T-helper 2 cell treated with Interferon-gamma antibody and Interleukin-4, amounts not matched to agents 100 ng/mL and 5 ng/mL, for 36 hours (primary cell): Measurements from ENCODE around the gene APOBEC3F. TPM values are rescaled to one million over a fixed set of nuclear protein-coding genes. Genes with fewer than 3 reads are reported as not detected.
"Not testable (repeated sequence)": the region's sequence is repeated elsewhere in the genome, so short reads cannot be mapped to it uniquely, and the experiment has no call there.

Experiments
- intact Hi-C: fragments of 100-400 bp; cut with micrococcal nuclease; formaldehyde crosslinking; loops from one replicate; pipeline ENCODE4 v1.15.1; 2023
- total RNA-seq: library from RNA; stranded (reverse); gene quantifications from 2 replicates; pipeline ENCODE4 v1.2.3, GENCODE V29; 2022

The APOBEC3F gene
- total RNA-seq, 1 donor from 2014 or later, result 28.7 TPM

- intact Hi-C loops, result no loop called here
Measured at GRCh38 chr22:39026509-39027150, 14.0 kb upstream of the APOBEC3F start.

DNA sequence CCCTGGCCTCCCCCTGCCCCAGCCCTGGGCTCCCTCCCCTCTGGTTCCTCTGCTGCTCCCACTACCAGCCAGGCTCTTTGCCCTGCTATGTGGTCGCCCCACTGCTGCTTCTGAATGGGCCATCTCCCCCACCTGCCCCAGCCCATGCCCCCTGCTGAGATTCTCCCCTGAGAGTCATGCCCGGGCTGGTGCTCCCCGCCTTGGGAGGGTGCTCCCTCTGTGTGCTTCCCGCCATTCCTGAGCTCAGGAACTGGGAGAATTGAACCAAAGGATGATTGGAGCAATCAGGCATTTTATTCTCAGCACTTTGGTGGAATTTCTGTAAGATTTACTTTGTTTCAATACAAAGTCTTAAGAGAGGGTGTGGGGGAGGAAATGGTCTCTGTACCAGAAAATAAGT is 12.9 kb upstream of the APOBEC3F start:
- intact Hi-C loops, result no loop called here

GRCh38 chr22:39028281-39028680 is 12.4 kb upstream of the APOBEC3F start:
- intact Hi-C loops, result no loop called here

DNA sequence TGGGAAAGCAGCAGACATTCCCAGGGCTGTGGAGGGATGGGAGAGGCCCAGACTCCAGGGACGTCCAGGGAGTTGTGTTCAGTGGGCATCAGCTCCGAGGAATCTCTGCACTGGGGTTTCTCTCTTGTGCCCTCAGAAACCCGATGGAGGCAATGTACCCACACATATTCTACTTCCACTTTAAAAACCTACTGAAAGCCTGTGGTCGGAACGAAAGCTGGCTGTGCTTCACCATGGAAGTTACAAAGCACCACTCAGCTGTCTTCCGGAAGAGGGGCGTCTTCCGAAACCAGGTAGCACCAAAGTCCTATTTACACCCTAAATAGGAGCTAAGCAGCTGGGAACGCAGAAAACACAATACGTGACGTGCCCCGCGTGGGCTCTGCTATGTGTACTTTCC is 11.4 kb upstream of the APOBEC3F start:
- intact Hi-C loops, result no loop called here

- intact Hi-C loops, result no loop called here
Measured at GRCh38 chr22:39030705-39031104, 10.0 kb upstream of the APOBEC3F start.

DNA sequence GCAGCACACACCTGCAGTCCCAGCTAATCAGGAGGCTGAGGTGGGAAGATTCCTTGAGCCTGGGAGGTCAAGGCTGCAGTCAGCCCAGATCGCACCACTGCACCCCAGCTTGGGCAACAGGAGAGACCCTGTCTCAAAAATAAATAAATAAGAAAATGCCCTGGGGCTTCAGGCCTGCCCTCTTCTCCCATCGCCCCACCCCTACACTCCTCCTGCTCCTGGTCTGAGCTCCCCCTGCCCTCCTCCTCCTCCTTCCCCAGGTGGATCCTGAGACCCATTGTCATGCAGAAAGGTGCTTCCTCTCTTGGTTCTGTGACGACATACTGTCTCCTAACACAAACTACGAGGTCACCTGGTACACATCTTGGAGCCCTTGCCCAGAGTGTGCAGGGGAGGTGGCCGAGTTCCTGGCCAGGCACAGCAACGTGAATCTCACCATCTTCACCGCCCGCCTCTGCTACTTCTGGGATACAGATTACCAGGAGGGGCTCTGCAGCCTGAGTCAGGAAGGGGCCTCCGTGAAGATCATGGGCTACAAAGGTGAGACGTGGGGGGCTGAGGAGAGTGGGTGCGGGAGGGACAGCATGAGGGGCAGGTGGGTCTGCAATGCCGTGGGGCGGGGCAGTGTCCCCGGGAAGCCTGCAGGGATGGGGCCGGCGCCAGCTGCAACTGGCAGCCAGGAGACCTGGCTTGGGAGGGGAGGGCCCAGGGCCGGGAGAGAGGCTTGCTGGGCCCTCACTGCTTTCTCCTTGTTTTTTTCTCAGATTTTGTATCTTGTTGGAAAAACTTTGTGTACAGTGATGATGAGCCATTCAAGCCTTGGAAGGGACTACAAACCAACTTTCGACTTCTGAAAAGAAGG is 9.0 kb upstream of the APOBEC3F start:
- intact Hi-C loops, result not testable (repeated sequence)

DNA sequence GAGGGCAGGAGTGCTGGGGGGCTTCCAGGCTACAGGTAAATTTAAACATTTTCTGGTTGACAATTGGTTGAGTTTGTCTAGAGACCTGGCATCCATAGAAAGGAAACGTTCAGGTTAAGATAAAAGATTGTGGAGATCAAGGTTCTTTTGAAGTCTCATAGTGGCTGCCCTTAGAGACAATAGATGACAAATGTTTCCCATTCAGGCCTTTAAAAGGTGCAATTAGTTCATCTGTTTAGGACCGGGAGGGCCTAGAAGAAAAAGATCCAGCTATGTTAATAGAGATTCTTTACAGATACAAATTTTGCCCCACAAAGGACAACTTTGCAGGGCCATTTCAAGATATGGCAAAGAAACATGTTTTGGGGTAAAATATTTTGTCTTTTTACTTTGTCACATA is 3.6 kb upstream of the APOBEC3F start:
- intact Hi-C loops, result not testable (repeated sequence)

DNA sequence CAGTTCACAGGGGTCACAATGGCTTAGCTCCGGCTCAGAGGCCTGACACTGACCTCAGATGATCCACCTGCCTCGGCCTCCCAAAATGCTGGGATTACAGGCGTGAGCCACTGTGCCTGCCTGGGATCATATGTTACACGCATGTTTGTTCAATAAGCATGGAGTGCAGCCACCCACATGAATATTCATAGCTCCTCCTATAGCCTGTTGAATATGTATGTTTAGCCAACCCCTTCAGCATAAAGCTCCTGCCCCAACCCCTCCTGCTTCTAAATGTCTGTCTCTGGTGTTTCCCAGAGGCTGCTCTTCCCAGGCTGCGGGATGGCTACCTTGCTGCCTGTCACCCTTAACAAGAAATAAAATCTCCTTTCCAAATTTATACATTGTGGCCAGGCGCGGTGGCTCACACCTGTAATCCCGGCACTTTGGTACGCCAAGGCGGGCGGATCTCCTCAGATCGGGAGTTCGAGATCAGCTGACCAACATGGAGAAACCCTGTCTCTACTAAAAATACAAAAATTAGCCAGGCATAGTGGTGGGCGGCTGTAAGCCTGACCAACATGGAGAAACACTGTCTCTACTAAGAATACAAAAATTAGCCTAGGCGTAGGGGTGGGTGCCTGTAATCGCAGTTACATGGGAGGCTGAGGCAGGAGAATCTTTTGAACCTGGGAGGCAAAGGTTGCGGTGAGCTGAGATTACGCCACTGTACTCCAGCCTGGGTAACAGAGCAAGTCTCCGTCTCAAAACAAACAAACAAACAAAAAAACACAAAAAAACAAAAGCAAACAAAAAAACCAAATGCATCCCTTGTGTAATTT is 1.1 kb upstream of the APOBEC3F start:
- intact Hi-C loops, result no loop called here

- intact Hi-C loops, result not testable (repeated sequence)
Measured at GRCh38 chr22:39040155-39040537, 518 bp upstream of the APOBEC3F start.

DNA sequence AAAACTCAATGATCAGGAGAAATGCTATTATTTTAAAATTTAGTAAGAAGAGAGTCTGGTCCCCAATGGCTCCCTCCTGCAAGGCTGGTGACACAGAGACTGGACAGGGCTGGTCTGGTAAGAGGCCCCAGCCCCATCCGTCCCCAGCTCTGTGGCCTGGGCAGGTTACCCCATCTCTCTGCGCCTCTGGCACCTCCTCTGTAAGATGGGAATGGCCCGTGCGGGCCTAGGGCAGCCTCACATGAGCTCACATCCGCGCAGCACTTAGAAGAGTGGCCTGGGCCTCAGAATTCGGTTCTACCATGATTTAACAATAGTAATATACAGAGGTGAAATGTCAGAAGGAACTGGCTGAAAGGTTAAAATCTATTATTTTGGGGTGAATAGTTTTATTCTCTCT is 1.2 kb downstream of the APOBEC3F start:
- intact Hi-C loops, result no loop called here

DNA sequence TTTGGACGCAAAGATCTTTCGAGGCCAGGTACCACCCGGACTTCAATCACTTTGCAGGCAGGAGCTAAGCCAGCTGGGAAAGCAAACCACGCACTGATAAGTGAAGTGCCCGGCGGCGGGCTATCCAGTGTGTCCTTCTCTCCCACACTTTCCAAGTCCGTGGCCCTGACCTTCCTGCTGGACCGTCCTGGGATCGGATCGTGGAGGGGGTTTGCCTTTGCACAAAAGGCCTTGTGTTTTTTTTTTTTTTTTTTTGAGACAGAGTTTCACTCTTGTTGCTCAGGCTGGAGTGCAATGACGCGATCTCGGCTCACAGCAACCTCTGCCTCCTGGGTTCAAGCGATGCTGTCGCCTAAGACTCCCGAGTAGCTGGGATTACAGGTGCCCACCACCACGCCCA is 2.4 kb downstream of the APOBEC3F start:
- intact Hi-C loops, result not testable (repeated sequence)

DNA sequence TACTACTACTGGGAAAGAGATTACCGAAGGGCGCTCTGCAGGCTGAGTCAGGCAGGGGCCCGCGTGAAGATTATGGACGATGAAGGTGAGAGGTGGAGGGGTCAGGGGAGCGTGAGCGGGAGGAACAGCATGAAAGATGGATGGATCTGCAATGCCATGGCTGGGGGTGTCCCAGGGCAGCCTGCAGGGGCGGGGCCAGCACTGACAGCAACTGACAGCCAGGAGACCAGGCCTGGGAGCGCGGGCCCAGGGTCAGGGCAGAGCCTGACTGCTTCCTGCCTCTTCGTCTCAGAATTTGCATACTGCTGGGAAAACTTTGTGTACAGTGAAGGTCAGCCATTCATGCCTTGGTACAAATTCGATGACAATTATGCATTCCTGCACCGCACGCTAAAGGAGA is 4.5 kb downstream of the APOBEC3F start:
- intact Hi-C loops, result not testable (repeated sequence)

- intact Hi-C loops, result not testable (repeated sequence)
Measured at GRCh38 chr22:39049486-39049885, 8.8 kb downstream of the APOBEC3F start.

DNA sequence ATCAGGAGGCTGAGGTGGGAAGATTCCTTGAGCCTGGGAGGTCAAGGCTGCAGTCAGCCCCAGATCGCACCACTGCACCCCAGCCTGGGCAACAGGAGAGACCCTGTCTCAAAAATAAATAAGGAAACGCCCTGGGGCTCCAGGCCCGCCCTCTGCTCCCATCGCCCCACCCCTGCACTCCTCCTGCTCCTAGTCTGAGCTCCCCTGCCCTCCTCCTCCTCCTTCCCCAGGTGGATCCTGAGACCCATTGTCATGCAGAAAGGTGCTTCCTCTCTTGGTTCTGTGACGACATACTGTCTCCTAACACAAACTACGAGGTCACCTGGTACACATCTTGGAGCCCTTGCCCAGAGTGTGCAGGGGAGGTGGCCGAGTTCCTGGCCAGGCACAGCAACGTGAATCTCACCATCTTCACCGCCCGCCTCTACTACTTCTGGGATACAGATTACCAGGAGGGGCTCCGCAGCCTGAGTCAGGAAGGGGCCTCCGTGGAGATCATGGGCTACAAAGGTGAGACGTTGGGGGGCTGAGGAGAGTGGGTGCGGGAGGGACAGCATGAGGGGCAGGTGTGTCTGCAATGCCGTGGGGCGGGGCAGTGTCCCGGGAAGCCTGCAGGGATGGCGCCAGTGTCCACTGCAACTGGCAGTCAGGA is 11.3 kb downstream of the APOBEC3F start:
- intact Hi-C loops, result not testable (repeated sequence)

GRCh38 chr22:39055658-39056057 is 15.0 kb downstream of the APOBEC3F start:
- intact Hi-C loops, result no loop called here

- intact Hi-C loops, result not testable (repeated sequence)
Measured at GRCh38 chr22:39061290-39061689, 20.6 kb downstream of the APOBEC3F start.

DNA sequence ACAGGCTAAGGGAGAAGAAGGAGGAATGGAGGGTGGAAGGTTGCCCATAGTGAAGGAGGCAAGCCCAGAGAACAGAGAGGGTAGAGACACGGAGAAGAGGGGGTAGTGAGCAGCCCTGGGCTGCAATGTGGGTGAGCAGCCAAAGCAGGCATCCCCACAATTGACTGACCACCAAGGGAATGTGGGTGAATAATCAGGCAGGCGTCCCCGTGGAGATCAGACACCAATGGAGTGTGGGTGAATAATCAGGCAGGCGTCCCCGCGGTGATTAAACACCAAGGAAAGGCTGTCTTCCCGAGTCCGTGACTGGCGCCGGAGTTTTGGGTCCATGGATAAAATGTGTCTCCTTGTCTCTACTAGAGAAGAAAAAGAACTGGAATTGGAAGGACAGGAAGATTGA is 21.3 kb downstream of the APOBEC3F start:
- intact Hi-C loops, result not testable (repeated sequence)

DNA sequence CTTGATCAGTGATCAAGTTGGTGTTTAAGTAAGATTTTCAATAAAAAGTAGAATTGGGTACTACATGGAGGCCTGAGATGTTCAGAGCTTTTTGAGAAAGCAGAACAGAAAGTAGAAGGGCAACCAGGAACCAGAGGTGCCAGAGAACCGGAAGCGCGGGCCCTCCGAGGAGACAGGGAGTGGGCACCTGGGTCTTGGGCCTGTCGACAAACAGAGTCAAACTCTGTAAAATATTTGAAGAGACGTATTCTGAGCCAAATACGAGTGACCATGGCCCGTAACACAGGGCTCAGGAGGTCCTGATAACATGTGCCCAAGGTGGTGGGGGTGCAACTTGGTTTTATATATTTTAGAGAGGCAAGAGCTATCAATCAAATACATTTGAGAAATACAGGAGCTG is 23.2 kb downstream of the APOBEC3F start:
- intact Hi-C loops, result not testable (repeated sequence)

GRCh38 chr22:39066442-39067276 is 26.0 kb downstream of the APOBEC3F start:
- intact Hi-C loops, result not testable (repeated sequence)

- intact Hi-C loops, result no loop called here
Measured at GRCh38 chr22:39068033-39068785, 27.5 kb downstream of the APOBEC3F start.
